NCI-H2107 (cell line): ENCODE data around the gene ATP13A1.
"Not testable (repeated sequence)": the region's sequence is repeated elsewhere in the genome, so short reads cannot be mapped to it uniquely, and the experiment has no call there.

Experiments used
- DNase-seq: peaks from one replicate; lab custom pipeline; 2025; lab: John Stamatoyannopoulos, UW

Gene ATP13A1

DNA sequence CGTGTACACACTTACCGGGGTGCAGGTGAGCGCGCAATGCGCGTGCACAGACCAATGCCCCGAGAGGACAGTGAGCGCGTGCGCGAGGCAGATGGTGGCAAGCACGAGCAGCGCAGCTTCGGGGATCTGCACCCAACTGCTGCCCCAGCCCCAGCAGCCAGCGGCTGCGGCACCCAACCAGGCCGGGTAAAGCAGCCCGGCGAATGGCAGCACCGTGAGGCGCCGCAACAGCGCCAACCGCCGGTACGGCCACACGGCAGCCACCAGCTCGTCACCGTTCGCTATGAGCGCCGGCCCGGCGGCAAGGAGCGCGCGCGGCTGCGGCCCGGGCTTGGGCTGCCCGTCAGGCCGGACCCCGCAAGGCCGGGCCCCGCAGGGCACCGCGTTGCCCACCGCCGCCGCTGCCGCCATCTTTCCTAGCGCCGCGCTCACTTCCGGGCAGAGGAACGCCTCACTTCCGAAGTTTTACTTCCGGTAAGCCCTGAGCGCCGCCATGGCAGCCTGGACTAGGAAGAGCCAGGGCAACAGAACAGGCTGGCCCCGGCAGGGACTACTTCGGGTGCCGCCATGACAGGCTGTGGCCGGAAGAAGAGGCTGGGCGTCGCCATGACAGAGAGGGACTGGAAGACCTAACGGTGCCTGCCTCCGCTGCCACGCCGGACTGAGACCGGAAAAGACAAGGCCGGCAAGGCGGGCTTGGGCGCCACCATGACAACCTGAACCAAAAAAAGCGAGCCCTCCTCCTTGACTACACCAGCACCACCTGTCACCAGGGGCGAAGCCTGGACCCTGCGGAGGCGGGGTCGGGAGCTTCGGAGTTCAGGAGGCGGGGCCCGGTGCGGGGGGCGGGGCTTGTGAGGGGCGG is at the start of gene ATP13A1:
ATP13A1 (minus strand) TSS at position 421 of the 865 bp plus-strand sequence; CDS start at position 411, 10 bp downstream.
- DNase-seq: peak; percentile 97

DNA sequence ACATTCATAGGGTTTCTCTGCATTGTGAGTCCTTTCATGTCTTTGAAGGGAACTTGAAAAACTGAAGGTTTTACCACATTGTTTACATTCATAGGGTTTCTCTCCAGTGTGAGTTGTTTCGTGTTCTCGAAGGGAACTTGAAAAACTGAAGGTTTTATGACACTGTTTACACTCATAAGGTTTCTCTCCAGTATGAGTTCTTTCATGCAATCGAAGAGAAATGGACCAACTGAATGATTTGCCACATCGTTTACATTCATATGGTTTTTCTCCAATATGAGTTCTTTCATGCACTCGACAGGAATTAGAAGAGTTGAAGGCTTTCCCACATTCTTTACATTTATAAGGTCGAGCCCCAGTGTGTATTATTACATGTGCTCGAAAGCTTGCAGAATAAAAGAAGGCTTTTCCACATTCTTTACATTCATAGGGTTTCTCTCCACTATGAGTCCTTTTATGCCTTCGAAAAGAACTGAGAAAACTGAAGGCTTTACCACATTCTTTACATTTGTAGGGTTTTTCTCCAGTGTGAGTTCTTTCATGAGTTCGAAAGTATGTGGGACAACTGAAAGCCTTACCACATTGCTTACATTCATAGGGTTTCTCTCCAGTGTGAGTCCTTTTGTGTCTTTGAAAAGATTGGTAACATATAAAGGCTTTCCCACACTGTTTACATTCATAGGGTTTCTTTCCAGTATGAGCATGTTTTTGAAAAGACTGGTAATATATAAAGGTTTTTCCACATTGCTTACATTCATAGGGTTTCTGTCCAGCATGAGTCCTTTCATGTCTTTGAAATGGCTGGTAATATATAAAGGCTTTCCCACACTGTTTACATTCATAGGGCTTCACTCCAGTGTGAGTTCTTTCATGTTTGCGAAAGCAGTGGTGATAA is 48.7 kb upstream of the ATP13A1 start:
- DNase-seq: no peak

DNA sequence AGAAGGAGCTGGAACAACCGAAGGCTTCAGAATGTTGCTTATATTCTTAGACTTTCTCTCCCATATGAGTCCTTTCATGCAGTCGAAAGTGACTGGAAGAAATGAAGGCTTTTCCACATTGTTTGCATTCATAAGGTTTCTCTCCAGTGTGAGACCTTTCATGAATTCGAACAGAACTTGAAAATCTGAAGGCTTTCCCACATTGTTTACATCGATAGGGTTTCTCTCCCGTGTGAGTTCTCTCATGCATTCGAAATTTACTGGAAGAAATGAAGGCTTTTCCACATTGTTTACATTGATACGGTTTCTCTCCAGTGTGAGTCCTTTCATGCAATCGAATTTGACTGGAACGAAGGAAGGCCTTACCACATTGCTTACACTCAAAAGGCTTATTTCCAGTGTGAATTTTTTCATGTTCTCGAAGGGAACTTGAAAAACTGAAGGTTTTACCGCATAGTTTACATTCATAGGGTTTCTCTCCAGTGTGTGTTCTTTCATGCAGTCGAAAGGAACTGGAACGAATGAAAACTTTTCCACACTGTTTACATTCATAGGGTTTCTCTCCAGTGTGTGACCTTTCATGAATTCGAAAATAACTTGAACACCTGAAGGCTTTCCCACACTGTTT is 47.9 kb upstream of the ATP13A1 start:
- DNase-seq: no peak

DNA sequence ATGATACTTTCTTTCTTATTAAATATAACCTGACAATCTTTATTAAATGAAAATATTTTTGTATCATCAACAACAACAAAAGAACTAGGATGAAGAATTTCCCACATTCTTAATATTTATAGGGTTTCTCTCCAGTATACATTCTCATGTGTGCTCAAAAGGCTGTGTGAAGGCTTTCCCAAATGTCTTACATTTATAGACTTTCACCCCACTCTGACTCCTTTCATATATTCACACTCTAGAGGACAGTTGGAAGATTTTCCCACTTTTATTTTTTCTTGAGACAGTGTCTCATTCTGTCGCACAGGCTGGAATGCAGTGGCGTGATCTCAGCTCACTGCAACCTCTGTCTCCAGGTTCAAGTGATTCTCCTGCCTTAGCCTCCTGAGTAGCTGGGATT is 47.0 kb upstream of the ATP13A1 start:
- no peak for DNase-seq

DNA sequence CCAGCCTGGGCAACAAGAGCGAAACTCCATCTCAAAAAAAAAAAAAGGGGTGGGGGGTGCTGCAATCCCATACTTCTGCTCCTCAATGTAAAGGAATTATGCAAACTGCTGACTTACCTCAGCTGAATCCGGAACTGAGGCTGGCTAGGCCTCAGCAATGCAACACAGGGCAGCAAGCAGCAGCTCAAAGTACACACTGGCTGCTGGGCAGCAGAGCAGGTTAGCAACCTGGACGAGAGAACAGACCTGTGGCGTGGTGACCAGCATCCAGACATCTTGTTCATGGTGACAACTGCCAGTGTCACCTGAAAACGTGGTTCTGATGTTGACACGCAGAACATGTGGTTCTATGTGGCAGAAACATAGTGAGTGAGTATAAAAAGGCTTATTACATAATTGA is 41.4 kb upstream of the ATP13A1 start:
- no peak for DNase-seq

DNA sequence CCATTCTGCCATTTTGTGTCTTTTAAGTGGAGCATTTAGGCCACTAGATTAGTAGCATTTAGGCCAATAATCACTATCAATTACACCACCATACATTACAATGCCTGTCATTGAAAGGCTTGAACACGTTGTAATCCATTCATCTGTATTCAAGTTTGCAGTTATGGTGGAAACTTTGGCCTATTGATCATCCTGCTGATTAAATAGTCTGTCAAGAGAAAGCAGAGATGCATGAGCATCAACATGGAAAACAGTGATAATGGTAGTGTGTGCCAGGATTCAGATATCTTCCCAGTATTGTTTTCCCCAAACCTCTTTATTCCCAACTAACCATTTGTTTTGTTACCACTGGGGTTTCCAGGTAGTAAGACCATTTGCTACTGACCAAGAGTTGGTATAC is 37.0 kb upstream of the ATP13A1 start:
- not testable (repeated sequence) for DNase-seq

DNA sequence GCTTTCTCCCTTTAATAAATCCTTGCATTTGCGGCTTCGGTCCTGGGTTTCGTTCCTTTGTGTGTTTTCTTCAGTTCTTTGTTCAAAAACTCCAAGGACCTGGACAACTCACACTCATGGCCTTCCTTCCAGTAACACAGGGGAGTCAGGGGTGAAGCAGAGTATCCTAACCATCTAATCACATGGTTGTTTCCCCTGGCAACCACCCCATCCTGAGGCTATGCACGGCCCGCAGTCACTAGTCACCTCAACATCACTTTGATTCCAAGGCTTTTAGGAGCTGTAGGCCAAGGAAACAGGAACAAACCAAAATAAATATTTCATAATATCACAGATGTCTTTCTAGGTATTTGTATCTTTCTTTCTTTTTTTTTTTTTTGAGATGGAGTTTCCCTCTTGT is 34.1 kb upstream of the ATP13A1 start:
- no peak for DNase-seq

DNA sequence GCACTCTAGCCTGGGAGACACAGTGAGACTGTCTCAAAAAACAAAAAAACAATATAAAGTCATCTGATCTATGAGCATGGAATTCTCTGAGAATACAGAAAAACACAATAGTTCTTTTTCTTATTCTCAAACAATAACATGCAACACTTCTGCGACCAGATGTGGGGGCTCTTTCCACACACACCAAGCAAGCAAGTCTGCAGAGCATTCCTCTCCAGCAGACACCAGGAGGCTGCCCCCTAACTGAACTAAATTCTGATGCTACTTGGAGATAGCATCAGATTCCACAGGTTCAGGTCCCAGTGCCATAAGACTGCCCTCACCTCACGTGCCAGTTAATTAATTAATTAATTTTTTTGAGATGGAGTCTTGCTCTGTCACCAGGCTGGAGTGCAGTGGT is 32.9 kb upstream of the ATP13A1 start:
- no peak for DNase-seq

GRCh38 chr19:19691683-19692082 is 28.2 kb upstream of the ATP13A1 start:
- DNase-seq: no peak

DNA sequence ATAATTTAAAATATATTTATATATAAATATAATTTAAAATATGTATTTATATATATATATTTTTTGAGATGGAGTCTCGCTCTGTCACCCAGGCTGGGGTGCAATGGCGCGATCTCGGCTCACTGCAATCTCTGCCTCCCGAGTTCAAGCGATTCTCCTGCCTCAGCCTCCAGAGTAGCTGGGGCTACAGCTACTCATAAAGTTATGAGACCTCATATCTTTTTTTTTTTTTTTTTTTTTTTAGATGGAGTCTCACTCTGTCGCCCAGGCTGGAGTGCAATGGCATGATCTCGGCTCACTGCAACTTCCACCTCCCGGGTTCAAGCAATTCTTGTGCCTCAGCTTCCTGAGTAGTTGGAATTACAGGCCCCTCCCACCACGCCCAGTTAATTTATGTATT is 25.5 kb upstream of the ATP13A1 start:
- DNase-seq: not testable (repeated sequence)

- no peak for DNase-seq
Observed at GRCh38 chr19:19687090-19687489, 23.6 kb upstream of the ATP13A1 start.

DNA sequence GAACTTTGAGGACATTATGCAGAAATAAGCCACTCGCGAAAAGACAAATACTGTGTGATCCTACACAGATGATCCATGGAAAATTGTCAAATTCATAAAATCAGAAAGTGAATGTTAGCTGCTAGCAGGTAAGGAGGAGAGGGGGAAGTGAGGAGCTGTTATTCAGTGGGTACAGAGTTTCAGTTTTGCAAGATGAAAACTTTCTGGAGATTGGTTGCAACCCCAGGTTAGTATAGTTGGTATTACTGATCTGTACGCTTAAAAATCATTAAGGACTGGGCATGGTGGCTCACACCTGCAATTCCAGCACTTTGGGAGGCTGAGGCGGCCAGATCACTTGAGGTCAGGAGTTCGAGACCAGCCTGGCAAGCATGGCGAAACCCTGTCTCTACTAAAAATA is 23.1 kb upstream of the ATP13A1 start:
- DNase-seq: no peak

GRCh38 chr19:19686119-19686518 is 22.6 kb upstream of the ATP13A1 start:
- not testable (repeated sequence) for DNase-seq

DNA sequence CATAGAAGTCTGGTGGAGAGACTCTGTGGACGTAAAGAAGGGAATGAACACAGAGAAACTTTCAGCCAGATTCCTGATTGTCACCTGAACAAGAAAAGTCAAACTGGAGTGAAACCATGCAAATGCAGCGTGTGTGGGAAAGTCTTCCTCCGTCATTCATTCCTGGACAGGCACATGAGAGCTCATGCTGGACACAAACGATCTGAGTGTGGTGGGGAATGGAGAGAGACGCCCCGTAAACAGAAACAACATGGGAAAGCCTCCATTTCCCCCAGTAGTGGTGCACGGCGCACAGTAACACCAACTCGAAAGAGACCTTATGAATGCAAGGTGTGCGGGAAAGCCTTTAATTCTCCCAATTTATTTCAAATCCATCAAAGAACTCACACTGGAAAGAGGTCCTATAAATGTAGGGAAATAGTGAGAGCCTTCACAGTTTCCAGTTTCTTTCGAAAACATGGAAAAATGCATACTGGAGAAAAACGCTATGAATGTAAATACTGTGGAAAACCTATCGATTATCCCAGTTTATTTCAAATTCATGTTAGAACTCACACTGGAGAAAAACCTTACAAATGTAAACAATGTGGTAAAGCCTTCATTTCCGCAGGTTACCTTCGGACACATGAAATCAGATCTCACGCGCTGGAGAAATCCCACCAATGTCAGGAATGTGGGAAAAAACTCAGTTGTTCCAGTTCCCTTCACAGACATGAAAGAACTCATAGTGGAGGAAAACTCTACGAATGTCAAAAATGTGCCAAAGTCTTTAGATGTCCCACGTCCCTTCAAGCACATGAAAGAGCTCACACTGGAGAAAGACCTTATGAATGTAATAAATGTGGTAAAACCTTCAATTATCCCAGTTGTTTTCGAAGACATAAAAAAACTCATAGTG is 15.9 kb upstream of the ATP13A1 start:
- no peak for DNase-seq

GRCh38 chr19:19677579-19677978 is 14.1 kb upstream of the ATP13A1 start:
- no peak for DNase-seq

GRCh38 chr19:19674315-19674714 is 10.8 kb upstream of the ATP13A1 start:
- no peak for DNase-seq

- no peak for DNase-seq
Observed at GRCh38 chr19:19672816-19673215, 9.3 kb upstream of the ATP13A1 start.

DNA sequence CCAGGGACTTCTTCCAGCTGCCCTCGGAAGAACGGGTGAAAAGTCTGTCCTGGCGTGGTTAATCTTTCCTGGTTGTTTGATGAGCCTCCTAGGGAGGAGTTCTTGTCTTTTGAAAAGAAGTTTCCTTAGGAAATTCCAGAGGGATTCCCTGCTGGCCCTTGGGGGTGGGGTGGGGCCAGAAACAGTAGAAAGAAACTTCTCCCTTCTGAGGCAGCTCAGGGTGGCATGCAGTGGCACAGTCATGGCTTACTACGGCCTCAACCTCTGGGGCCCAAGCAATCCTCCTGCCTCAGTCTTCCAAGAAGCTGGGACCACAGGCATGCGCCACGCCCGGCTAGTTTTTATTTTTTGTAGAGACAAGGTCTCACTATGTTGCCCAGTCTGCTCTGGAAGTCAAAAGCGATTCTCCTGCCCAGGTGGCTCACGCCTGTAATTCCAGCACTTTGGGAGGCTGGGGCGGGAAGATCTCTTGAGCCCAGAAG is 6.6 kb upstream of the ATP13A1 start:
- DNase-seq: no peak

- DNase-seq: peak; percentile 84
Observed at GRCh38 chr19:19668230-19669012, 4.9 kb upstream of the ATP13A1 start, which contains the start of gene ZNF101. Gene ZNF101 (plus strand): TSS chr19:19668839. CDS start chr19:19668964, 125 bp downstream.

DNA sequence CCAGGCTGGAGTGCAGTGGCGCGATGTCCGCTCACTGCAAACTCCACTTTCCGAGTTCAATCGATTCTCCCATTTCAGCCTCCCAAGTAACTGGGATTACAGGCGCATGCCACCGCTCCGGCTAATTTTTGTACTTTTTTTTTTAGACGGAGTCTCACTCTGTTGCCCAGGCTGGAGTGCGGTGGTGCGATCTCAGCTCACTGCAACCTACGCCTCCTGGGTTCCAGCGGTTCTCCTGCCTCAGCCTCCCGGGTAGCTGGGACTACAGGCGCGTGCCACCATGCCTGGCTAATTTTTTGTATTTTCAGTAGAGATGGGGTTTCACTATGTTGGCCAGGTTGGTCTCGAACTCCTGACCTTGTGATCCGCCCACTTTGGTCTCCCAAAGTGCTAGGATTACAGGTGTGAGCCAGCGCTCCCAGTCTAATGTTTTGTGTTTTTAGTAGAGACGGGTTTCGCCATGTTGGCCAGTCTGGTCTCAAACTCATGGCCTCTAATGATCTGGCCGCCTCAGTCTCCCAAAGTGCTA is 2.0 kb upstream of the ATP13A1 start:
- not testable (repeated sequence) for DNase-seq
